HEK293 (cell line): ENCODE data around the gene NBPF15.
"Not testable (repeated sequence)": the region's sequence is repeated elsewhere in the genome, so short reads cannot be mapped to it uniquely, and the experiment has no call there.

Experiments used
- CTCF ChIP-seq: fragments of 450-650 bp; formaldehyde crosslinking; IDR thresholded peaks from 2 replicates; pipeline ENCODE4 v1.5.1; 2016; ENCODE audit warnings: missing biosample characterization, missing genetic modification characterization
- HOXD13 ChIP-seq: sonication (generic); formaldehyde crosslinking; IDR thresholded peaks from 2 replicates; pipeline ENCODE4 v1.8.0; 2022; ENCODE audit warnings: missing genetic modification reagents, borderline replicate concordance
- KLF10 ChIP-seq: fragments of 450-650 bp; IDR thresholded peaks from 2 replicates; pipeline ENCODE4 v1.5.1; 2018; ENCODE audit warnings: missing biosample characterization, mild to moderate bottlenecking, missing genetic modification characterization
- REST ChIP-seq: fragments of 450-650 bp; formaldehyde crosslinking; IDR thresholded peaks from 2 replicates; pipeline ENCODE4 v1.5.1; 2016; ENCODE audit warnings: missing biosample characterization, missing genetic modification characterization
- TRIM28 ChIP-seq: IDR thresholded peaks from 2 replicates; pipeline ENCODE4 v1.6.1; 2011; ENCODE audit warnings: low read length, control low read depth, borderline replicate concordance
- ZBTB21 ChIP-seq: fragments of 450-650 bp; formaldehyde crosslinking; IDR thresholded peaks from 2 replicates; pipeline ENCODE4 v1.5.1; 2017; ENCODE audit warnings: missing biosample characterization, missing genetic modification characterization
- ZNF24 ChIP-seq: fragments of 450-650 bp; formaldehyde crosslinking; IDR thresholded peaks from 2 replicates; pipeline ENCODE4 v1.5.1; 2016; ENCODE audit warnings: missing biosample characterization, missing genetic modification characterization
- ZNF654 ChIP-seq: fragments of 450-650 bp; formaldehyde crosslinking; IDR thresholded peaks from 2 replicates; pipeline ENCODE4 v1.5.1; 2016; ENCODE audit warnings: low read depth, missing biosample characterization, missing genetic modification characterization

GRCh38 chr1:144485048-144485993, 23.9 kb upstream of the NBPF15 start:
- not testable (repeated sequence) for TF ChIP-seq CTCF; ZBTB21 (tag by site-specific recombination); KLF10 (tag by site-specific recombination); REST; TRIM28; ZNF654 (tag by site-specific recombination); ZNF24 (tag by site-specific recombination); HOXD13 (CRISPR knock-in tag)
